K562 (cell line): Measurements from ENCODE around the gene ACAP3. TPM values are rescaled to one million over a fixed set of nuclear protein-coding genes. Genes with fewer than 3 reads are reported as not detected.

Experiments used
- ATAC-seq: fragments of 200-7000 bp; cut with Tn5 transposase; 3 replicates; pipeline ENCODE4 v1.9.1; 2020; ENCODE audit warnings: moderate library complexity
- BruUV-seq: library from RNA; stranded (reverse); fragments of 400-500 nt; replicated peaks from 2 replicates; lab custom pipeline; 2021; lab: Mats Ljungman, UMichigan
- CTCF ChIA-PET: fragments of 300-600 bp; formaldehyde crosslinking; extraction: SDS; loops from one replicate; lab custom pipeline; 2021; ENCODE audit warnings: low intra/inter-chr PET ratio; lab: Yijun Ruan, JAX
- POLR2A ChIA-PET: fragments of 300-600, 350-650 bp; sonication (Branson Sonifier 250); formaldehyde crosslinking; extraction: SDS; loops from one replicate; lab custom pipeline; 2021; ENCODE audit warnings: antibody characterized with exemption, inconsistent platforms; lab: Yijun Ruan, JAX
- DNase-seq, 4 experiments: peaks; one replicate each; pipeline versions ENCODE4 v3.0.0 to v3.0.0-alpha.2; 2011 to 2018; ENCODE audit warnings: low spot score in 3 of 4, mixed read lengths in 3 of 4; ENCODE audit errors: extremely low read depth in 1 of 4
- FAIRE-seq: peaks from 2 replicates; lab custom pipeline; 2011; peaks lifted over from hg19 to GRCh38; lab: Jason Lieb, UNC
- H2AFZ ChIP-seq: 2 replicates; pipeline ENCODE4 v1.6.0; 2011; ENCODE audit warnings: low read depth, low read length, control low read depth, inconsistent platforms
- H3K27ac ChIP-seq: fragments of 200-600 bp; 3 replicates; pipeline ENCODE4 v1.8.0; 2011; ENCODE audit warnings: low read depth, mild to moderate bottlenecking, control low read depth, inconsistent platforms, low read length, moderate library complexity, mixed read lengths; ENCODE audit errors: extremely low read depth
- H3K27me3 ChIP-seq, 2 experiments: fragments of 300-600 bp in 1 of 2; 2 replicates in 1 of 2; 3 replicates in 1 of 2; pipeline versions ENCODE4 v1.6.0 to v1.8.0; 2011; ENCODE audit warnings: inconsistent platforms in 2 of 2, low read length in 2 of 2, mild to moderate bottlenecking in 1 of 2, mixed read lengths in 1 of 2, moderate library complexity in 1 of 2; ENCODE audit not compliant: control insufficient read depth in 2 of 2, insufficient read depth in 2 of 2
- H3K36me3 ChIP-seq: fragments of 300-600 bp; 3 replicates; pipeline ENCODE4 v1.8.0; 2011; ENCODE audit warnings: mild to moderate bottlenecking, low read length, inconsistent platforms; ENCODE audit not compliant: control insufficient read depth, insufficient read depth
- H3K4me1 ChIP-seq, 2 experiments: fragments of 200-600 bp in 1 of 2; replicated peaks in 1 of 2; 2 replicates in 1 of 2; 3 replicates in 1 of 2; pipeline versions ENCODE4 v1.5.1 to v1.8.0; 2011; ENCODE audit warnings: inconsistent platforms in 2 of 2, low read length in 2 of 2, mild to moderate bottlenecking in 1 of 2, mixed read lengths in 1 of 2, moderate library complexity in 1 of 2; ENCODE audit not compliant: control insufficient read depth in 2 of 2, insufficient read depth in 2 of 2
- H3K4me2 ChIP-seq: 2 replicates; pipeline ENCODE4 v1.6.1; 2011; ENCODE audit warnings: low read length, control low read depth, inconsistent platforms, mixed read lengths; ENCODE audit not compliant: insufficient read depth
- H3K4me3 ChIP-seq: fragments of 200-600 bp; sonication (generic), shearing (Covaris generic); 2 replicates; pipeline ENCODE4 v1.5.1; 2016; ENCODE audit warnings: control low read depth, inconsistent platforms
- H3K79me2 ChIP-seq: fragments of 200-600 bp; 3 replicates; pipeline ENCODE4 v1.8.0; 2011; ENCODE audit warnings: low read length, inconsistent platforms; ENCODE audit not compliant: control insufficient read depth, insufficient read depth
- H3K9ac ChIP-seq, 2 experiments: 2 replicates each; pipeline versions ENCODE4 v1.6.0 to v1.6.1; 2011; ENCODE audit warnings: low read depth in 2 of 2, low read length in 2 of 2, control low read depth in 1 of 2, inconsistent platforms in 1 of 2, mild to moderate bottlenecking in 1 of 2, mixed read lengths in 1 of 2; ENCODE audit not compliant: insufficient read depth in 1 of 2
- H3K9me1 ChIP-seq: one replicate; pipeline ENCODE4 v1.6.0; 2011; ENCODE audit warnings: inconsistent platforms, mild to moderate bottlenecking, low read length, moderate library complexity; ENCODE audit not compliant: control insufficient read depth, insufficient read depth
- H3K9me3 ChIP-seq: replicated peaks from 2 replicates; pipeline ENCODE4 v1.5.1; 2011; ENCODE audit warnings: low read depth, low read length, inconsistent platforms; ENCODE audit not compliant: control insufficient read depth, insufficient read depth
- H4K20me1 ChIP-seq: replicated peaks from 2 replicates; pipeline ENCODE4 v1.6.1; 2011; ENCODE audit warnings: low read length, inconsistent platforms, mixed read lengths; ENCODE audit not compliant: control insufficient read depth, insufficient read depth
- ESRRA ChIP-seq: fragments of 450-650 bp; IDR thresholded peaks from 2 replicates; pipeline ENCODE4 v1.6.1; 2014; ENCODE audit warnings: low read depth, mild to moderate bottlenecking, moderate library complexity, borderline replicate concordance
- FOXP1 ChIP-seq: sonication (generic); formaldehyde crosslinking; IDR thresholded peaks from 2 replicates; pipeline ENCODE4 v1.8.0; 2022; ENCODE audit warnings: mild to moderate bottlenecking, missing genetic modification reagents
- MYNN ChIP-seq, 2 experiments: sonication (generic); formaldehyde crosslinking in 1 of 2; IDR thresholded peaks; 2 replicates each; pipeline versions ENCODE4 v1.5.0 to v1.6.1; 2016 to 2020; ENCODE audit warnings: antibody characterized with exemption in 1 of 2, missing genetic modification reagents in 1 of 2
- POLR2G ChIP-seq: fragments of 200-400 bp; formaldehyde crosslinking; IDR thresholded peaks from 2 replicates; pipeline ENCODE4 v1.6.1; 2017; ENCODE audit warnings: low read depth, mild to moderate bottlenecking, antibody characterized with exemption, low read length, moderate library complexity
- RBFOX2 ChIP-seq: fragments of 200-400 bp; formaldehyde crosslinking; IDR thresholded peaks from 2 replicates; pipeline ENCODE4 v1.6.1; 2017; ENCODE audit warnings: low read depth, mild to moderate bottlenecking, low read length, moderate library complexity
- RBM22 ChIP-seq: fragments of 200-400 bp; formaldehyde crosslinking; IDR thresholded peaks from 2 replicates; pipeline ENCODE4 v1.6.1; 2018; ENCODE audit warnings: low read length, low read depth; ENCODE audit not compliant: poor library complexity, severe bottlenecking
- WGBS: fragments of 100-300 bp; shearing (Covaris generic); methylation state at CpG from one replicate; pipeline ENCODE4 v1.1.6; 2016; ENCODE audit warnings: low coverage, mixed read lengths; ENCODE audit not compliant: insufficient coverage; ENCODE audit errors: missing lambda C conversion rate; 5-methylcytosine and 5-hydroxymethylcytosine counted together
- in situ Hi-C: fragments of 300-500 bp; cut with MboI; formaldehyde crosslinking; loops from 4 replicates; pipeline ENCODE4 v1.15.0; 2018; ENCODE audit warnings: inconsistent platforms, mixed read lengths
- intact Hi-C: fragments of 100-400 bp; cut with micrococcal nuclease; formaldehyde crosslinking; loops from 2 replicates; pipeline ENCODE4 v1.14.2; 2022
- polyA plus RNA-seq, 8 experiments: library from polyadenylated mRNA; depleted of rRNA in 4 of 8; stranded (reverse) in 5 of 8; unstranded in 3 of 8; fragments of >200 nt; fragmentation: Nextera tagmentation in 2 of 8; fragmentation: Illumina TruSeq in 1 of 8; extraction: Ambion mirVana in 2 of 8; extraction: Trizol in 1 of 8; gene quantifications; 2 replicates each; pipeline versions ENCODE4 v1.2.1 to v1.2.3, GENCODE V29; 2011 to 2014; ENCODE audit warnings: inconsistent platforms in 1 of 8, missing spikeins in 1 of 8
- total RNA-seq, 7 experiments: library from RNA; depleted of rRNA in 6 of 7; stranded (reverse); fragments of >200 nt in 6 of 7; fragmentation: Illumina TruSeq in 2 of 7; extraction: Trizol in 2 of 7; gene quantifications; 2 replicates each; pipeline versions ENCODE4 v1.2.1 to v1.2.3, GENCODE V29; 2011 to 2021; ENCODE audit warnings: low replicate concordance in 1 of 7

ACAP3 gene
- total and polyA plus RNA-seq, 9 of the 15 experiments (the other 6 are each of a cell fraction or from before 2014, with no cell fraction given) = 0.01 to 49.0 (median 12.0) TPM

- 90% methylated on average over 23 of the region's 23 CpGs for WGBS
- H3K4me1 ChIP-seq = peaks cover 35 to 83% of the 10 kb centered on the region in 2 experiments
- no TSS peak for BruUV-seq
- H3K9ac ChIP-seq = peak overlapping the region in 1 of 2 experiments; percentile 83; a peak in 2 of 4 replicates
- intact Hi-C loops = loop anchor here (5.0 kb wide), 1 partner anchor 56 kb away; the partner anchor contains the start of gene AURKAIP1
- no peak overlapping the region for H3K4me2 ChIP-seq
- H3K9me1 ChIP-seq = peaks cover 13% of the 10 kb centered on the region
- peaks cover 28% of the 10 kb centered on the region; the same call in 1 of the 2 replicates for H4K20me1 ChIP-seq
- H3K27ac ChIP-seq = no peak overlapping the region
- TF ChIP-seq POLR2G (peak; percentile 60; the same call in 1 of the 2 replicates), RBFOX2 (peak; percentile 31; the same call in 1 of the 2 replicates), RBM22 (peak; percentile 47), FOXP1 (CRISPR knock-in tag) (no peak), MYNN (IDR thresholded peaks at IDR 0.05) (no peak), MYNN (CRISPR knock-in tag; IDR thresholded peaks at IDR 0.05) (no peak), ESRRA (no peak)
- peaks cover 71% of the 10 kb centered on the region for H3K79me2 ChIP-seq
- no peak overlapping the region for H2AFZ ChIP-seq
- FAIRE-seq (no peak), ATAC-seq (no peak), DNase-seq (no peak)
- ChIA-PET CTCF (no interaction called here), POLR2A (interaction anchor here (0.6 to 4.3 kb wide), 5 partner anchors 10 to 589 kb away, joined by 3 to 30 read pairs (median 3); partner anchors contain the start of gene TAS1R3)
- H3K4me3 ChIP-seq = no peak overlapping the region
- no peaks in the 10 kb centered on the region for H3K9me3 ChIP-seq
- H3K27me3 ChIP-seq = no peaks in the 10 kb centered on the region
- peaks cover 64% of the 10 kb centered on the region for H3K36me3 ChIP-seq
- in situ Hi-C loops = no loop called here
Observed at GRCh38 chr1:1320666-1321448, 13.1 kb upstream of the ACAP3 start.
